MCF 10A (cell line): ENCODE measurements around the gene SEC63. TPM values are rescaled to one million over a fixed set of nuclear protein-coding genes. Genes with fewer than 3 reads are reported as not detected.
"Not testable (repeated sequence)": the region's sequence is repeated elsewhere in the genome, so short reads cannot be mapped to it uniquely, and the experiment has no call there.

Experiments used
- BruUV-seq: library from RNA; stranded (reverse); fragments of 400-500 nt; replicated peaks from 2 replicates; lab custom pipeline; 2021; lab: Mats Ljungman, UMichigan
- CTCF ChIA-PET: fragments of 300-600 bp; sonication (Branson Sonifier 250); formaldehyde crosslinking; extraction: SDS; loops from one replicate; lab custom pipeline; 2021; ENCODE audit warnings: antibody characterized with exemption, inconsistent platforms; lab: Yijun Ruan, JAX
- POLR2A ChIA-PET: fragments of 300-600, 350-650 bp; sonication (Branson Sonifier 250); formaldehyde crosslinking; extraction: SDS; loops from one replicate; lab custom pipeline; 2020; ENCODE audit warnings: antibody characterized with exemption, inconsistent platforms; lab: Yijun Ruan, JAX
- DNase-seq: peaks from one replicate; pipeline ENCODE4 v3.0.0-alpha.2; 2018; ENCODE audit not compliant: unreplicated experiment
- H3K27ac Mint-ChIP-seq: one replicate; pipeline ENCODE4 v1.8.0; 2022; ENCODE audit warnings: mild to moderate bottlenecking, low read depth, mixed read lengths; ENCODE audit not compliant: unreplicated experiment
- H3K27me3 Mint-ChIP-seq: one replicate; pipeline ENCODE4 v1.8.0; 2022; ENCODE audit warnings: mixed read lengths; ENCODE audit not compliant: insufficient read depth, unreplicated experiment
- H3K36me3 Mint-ChIP-seq: one replicate; pipeline ENCODE4 v1.8.0; 2022; ENCODE audit warnings: mild to moderate bottlenecking, moderate library complexity, mixed read lengths; ENCODE audit not compliant: insufficient read depth, unreplicated experiment
- H3K4me1 Mint-ChIP-seq: one replicate; pipeline ENCODE4 v1.8.0; 2022; ENCODE audit warnings: mixed read lengths; ENCODE audit not compliant: insufficient read depth, unreplicated experiment
- H3K4me3 Mint-ChIP-seq: one replicate; pipeline ENCODE4 v1.8.0; 2022; ENCODE audit warnings: mild to moderate bottlenecking, moderate library complexity, mixed read lengths; ENCODE audit not compliant: unreplicated experiment
- H3K9me3 Mint-ChIP-seq: one replicate; pipeline ENCODE4 v1.8.0; 2022; ENCODE audit warnings: mixed read lengths; ENCODE audit not compliant: unreplicated experiment
- intact Hi-C: fragments of 100-400 bp; cut with micrococcal nuclease; formaldehyde crosslinking; loops from 2 replicates; pipeline ENCODE4 v1.14.1; 2022
- total RNA-seq: library from RNA; stranded (reverse); gene quantifications from 2 replicates; pipeline ENCODE4 v1.2.3, GENCODE V29; 2022
- TF ChIP-seq, protein P1 (sequence below): fragments of 200-600 bp; IDR thresholded peaks from one replicate; pipeline ENCODE4 v1.8.0; 2022; ENCODE audit warnings: antibody characterized with exemption, mild to moderate bottlenecking; ENCODE audit not compliant: unreplicated experiment

SEC63 gene
- total RNA-seq, 1 experiment from 2014 or later, result 204 TPM

DNA sequence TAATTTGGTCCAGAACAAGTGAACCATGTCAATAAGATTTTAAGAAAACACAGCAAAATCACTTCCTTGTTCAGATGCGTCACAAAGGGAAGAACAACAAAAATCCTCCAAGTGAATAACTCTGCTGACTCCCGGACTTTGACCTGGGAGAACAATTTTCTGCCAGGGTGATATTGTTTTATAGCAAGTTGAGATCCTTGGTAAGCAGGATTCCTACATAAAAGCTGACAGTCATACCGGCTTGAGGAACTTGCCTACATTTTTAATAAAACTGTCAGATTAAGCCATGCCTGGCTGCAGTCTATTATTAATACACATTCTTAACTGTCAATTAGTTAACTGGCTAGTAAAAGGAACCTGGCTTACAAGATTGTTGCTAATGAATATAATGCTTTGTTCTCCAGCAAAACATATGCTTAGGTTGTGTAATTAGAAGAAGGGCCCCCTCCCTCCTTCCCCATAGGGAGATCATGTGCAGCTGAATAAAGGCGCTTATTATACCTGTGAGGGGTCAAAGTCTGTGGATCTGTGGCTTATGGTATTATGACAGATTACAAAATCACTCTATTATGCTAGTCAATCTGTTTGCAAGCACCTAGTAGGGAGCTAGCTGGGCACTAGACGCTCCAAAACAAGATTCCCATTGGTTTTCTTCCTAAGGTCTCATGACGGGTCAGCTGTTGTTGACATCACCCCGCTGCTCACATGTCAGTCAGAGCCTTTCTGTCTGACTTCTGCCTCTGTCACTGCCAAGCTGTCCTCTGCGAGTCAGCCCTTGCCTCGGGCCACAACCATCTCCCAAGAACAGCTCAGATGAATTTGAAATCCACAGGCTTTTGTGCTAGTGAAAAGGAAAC is 44.6 kb upstream of the SEC63 start:
- Mint-ChIP-seq H3K9me3 (no peaks in the 10 kb centered on the region), H3K27ac (peak overlapping the region; percentile 68), H3K36me3 (no peaks in the 10 kb centered on the region), H3K4me3 (peak overlapping the region; percentile 33), H3K27me3 (no peaks in the 10 kb centered on the region), H3K4me1 (peaks cover 16% of the 10 kb centered on the region)
- TF ChIP-seq, protein P1, sequence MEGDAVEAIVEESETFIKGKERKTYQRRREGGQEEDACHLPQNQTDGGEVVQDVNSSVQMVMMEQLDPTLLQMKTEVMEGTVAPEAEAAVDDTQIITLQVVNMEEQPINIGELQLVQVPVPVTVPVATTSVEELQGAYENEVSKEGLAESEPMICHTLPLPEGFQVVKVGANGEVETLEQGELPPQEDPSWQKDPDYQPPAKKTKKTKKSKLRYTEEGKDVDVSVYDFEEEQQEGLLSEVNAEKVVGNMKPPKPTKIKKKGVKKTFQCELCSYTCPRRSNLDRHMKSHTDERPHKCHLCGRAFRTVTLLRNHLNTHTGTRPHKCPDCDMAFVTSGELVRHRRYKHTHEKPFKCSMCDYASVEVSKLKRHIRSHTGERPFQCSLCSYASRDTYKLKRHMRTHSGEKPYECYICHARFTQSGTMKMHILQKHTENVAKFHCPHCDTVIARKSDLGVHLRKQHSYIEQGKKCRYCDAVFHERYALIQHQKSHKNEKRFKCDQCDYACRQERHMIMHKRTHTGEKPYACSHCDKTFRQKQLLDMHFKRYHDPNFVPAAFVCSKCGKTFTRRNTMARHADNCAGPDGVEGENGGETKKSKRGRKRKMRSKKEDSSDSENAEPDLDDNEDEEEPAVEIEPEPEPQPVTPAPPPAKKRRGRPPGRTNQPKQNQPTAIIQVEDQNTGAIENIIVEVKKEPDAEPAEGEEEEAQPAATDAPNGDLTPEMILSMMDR, result no peak
- POLR2A ChIA-PET, result interaction anchor here (0.5 to 1.2 kb wide), 3 partner anchors 9 to 259 kb away, joined by 3 read pairs; no protein-coding TSS in a partner anchor
- no TSS peak for BruUV-seq
- intact Hi-C loops, result no loop called here
- DNase-seq, result peak; percentile 54
- CTCF ChIA-PET, result interaction anchor here (1.3 to 1.7 kb wide), 2 partner anchors 22 to 37 kb away, joined by 4 to 7 read pairs; no protein-coding TSS in a partner anchor

DNA sequence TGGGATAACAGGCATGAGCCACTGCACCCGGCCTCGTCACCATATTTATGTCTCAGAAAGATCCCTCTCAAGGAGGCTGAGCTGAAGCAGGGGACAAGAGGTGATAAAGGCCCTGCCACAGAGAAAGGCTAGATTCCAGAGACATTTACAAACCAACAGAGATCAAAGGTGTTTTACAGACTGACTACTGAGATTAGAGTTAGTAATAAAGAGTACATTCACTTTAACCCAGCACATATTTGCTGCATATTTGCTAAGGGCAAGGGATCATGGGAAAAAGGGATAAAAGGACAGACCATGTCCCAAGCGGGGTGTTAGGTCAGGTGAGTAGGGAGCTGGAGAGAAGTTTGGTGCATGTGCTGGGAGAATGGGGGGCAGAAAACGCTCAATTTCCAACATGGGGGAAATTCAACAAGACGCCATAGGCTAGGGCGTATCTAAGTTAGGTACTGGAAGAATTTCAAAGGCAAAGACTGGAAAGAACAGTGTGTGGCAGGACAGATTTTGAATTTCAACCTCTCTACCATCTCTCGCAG is 43.8 kb upstream of the SEC63 start:
- H3K4me1 Mint-ChIP-seq, result peaks cover 16% of the 10 kb centered on the region
- no peak for DNase-seq
- H3K27me3 Mint-ChIP-seq, result no peaks in the 10 kb centered on the region
- BruUV-seq, result no TSS peak
- H3K36me3 Mint-ChIP-seq, result no peaks in the 10 kb centered on the region
- no peak overlapping the region for H3K4me3 Mint-ChIP-seq
- intact Hi-C loops, result no loop called here
- CTCF ChIA-PET, result interaction anchor here (1.7 kb wide), 1 partner anchor 21 kb away, joined by 7 read pairs; no protein-coding TSS in a partner anchor
- POLR2A ChIA-PET, result no interaction called here
- no peaks in the 10 kb centered on the region for H3K9me3 Mint-ChIP-seq
- H3K27ac Mint-ChIP-seq, result no peak overlapping the region
- TF ChIP-seq, protein P1, result no peak

DNA sequence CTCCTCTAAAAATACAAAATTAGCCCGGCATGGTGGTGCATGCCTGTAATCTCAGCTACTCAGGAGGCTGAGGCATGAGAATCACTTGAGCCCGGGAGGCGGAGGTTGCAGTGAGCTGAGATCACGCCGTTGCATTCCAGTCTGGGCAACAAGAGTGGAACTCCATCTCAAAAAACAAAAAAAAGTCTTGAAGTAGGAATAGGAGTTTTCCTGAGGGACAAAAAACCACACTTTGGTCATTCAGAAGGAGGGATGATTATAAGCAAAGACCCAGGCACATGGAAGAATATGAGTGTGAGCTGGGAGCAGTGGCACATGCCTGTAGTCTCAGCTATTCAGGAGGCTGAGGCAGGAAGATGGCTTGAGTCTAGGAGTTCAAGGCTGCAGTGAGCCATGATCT is 42.3 kb upstream of the SEC63 start:
- BruUV-seq, H3K27me3 Mint-ChIP-seq, H3K36me3 Mint-ChIP-seq, DNase-seq, POLR2A ChIA-PET, intact Hi-C loops, H3K27ac Mint-ChIP-seq, H3K9me3 Mint-ChIP-seq, H3K4me3 Mint-ChIP-seq: not testable (repeated sequence)
- CTCF ChIA-PET, result interaction anchor here (1.6 kb wide), 1 partner anchor 20 kb away, joined by 5 read pairs; no protein-coding TSS in a partner anchor
- H3K4me1 Mint-ChIP-seq, result peaks cover 16% of the 10 kb centered on the region

DNA sequence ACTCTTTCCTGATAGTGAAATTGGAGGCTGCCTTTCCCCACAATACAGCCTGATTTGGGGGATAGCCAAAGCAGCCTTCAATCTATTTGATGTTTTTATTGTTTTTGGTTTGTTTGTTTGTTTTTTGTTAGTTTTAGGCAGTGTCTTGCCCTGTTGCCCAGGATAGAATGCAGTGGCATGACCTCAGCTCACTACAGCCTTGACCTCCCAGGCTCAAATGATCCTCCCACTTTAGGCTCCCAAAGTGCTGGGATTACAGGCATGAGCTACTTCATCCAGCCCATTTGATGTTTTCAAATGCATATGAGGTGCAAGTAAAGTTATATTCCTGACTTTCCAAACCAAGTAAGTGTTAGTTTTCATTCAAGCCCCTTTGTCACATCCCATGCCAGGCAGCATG is 41.3 kb upstream of the SEC63 start:
- intact Hi-C loops, result no loop called here
- Mint-ChIP-seq H3K36me3 (no peaks in the 10 kb centered on the region), H3K9me3 (no peaks in the 10 kb centered on the region), H3K4me3 (no peak overlapping the region), H3K27ac (no peak overlapping the region), H3K4me1 (peaks cover 16% of the 10 kb centered on the region), H3K27me3 (no peaks in the 10 kb centered on the region)
- BruUV-seq, result no TSS peak
- TF ChIP-seq, protein P1, result no peak
- no peak for DNase-seq
- ChIA-PET POLR2A (no interaction called here), CTCF (interaction anchor here (0.7 kb wide), 1 partner anchor 19 kb away, joined by 4 read pairs; no protein-coding TSS in a partner anchor)
